Measurements from ENCODE around the gene DCPS.
"Not testable (repeated sequence)": the region's sequence is repeated elsewhere in the genome, so short reads cannot be mapped to it uniquely, and the experiment has no call there.

Gene DCPS

GRCh38 chr11:126385991-126386728, 82.3 kb downstream of the DCPS start:
- DNase-seq = no peak

- DNase-seq = not testable (repeated sequence)
These were observed 82.8 kb downstream of the DCPS start for GRCh38 chr11:126386729-126387071.

- no peak for DNase-seq
These were observed 84.0 kb downstream of the DCPS start for GRCh38 chr11:126387857-126388256.

- no peak for DNase-seq
These were observed 86.5 kb downstream of the DCPS start for GRCh38 chr11:126390272-126390867.

GRCh38 chr11:126391286-126391954, 87.6 kb downstream of the DCPS start:
- no peak for DNase-seq

- no peak for DNase-seq
These were observed 88.2 kb downstream of the DCPS start for GRCh38 chr11:126391970-126392632.

GRCh38 chr11:126392633-126393013, 88.8 kb downstream of the DCPS start:
- DNase-seq = no peak

GRCh38 chr11:126393143-126393542, 89.3 kb downstream of the DCPS start:
- no peak for DNase-seq

- no peak for DNase-seq
These were observed 90.2 kb downstream of the DCPS start for GRCh38 chr11:126394036-126394435.

- not testable (repeated sequence) for DNase-seq
These were observed 90.8 kb downstream of the DCPS start for GRCh38 chr11:126394634-126395072.

All from stimulated activated CD4-positive, alpha-beta T cell treated with anti-CD3 and anti-CD28 coated beads, Interleukin-4, amount 100 ng/mL, for 1 hour (primary cell).